Posterior vena cava (tissue), 2 donors: Measurements from ENCODE around the gene IL36B. TPM values are rescaled to one million over a fixed set of nuclear protein-coding genes. Genes with fewer than 3 reads are reported as not detected.
"Not testable (repeated sequence)": the region's sequence is repeated elsewhere in the genome, so short reads cannot be mapped to it uniquely, and the experiment has no call there.

Experiments
- DNase-seq: peaks from one replicate; pipeline ENCODE4 v3.0.0-alpha.2; 2020; ENCODE audit warnings: low spot score
- intact Hi-C, 2 donors: fragments of 100-400 bp; cut with DNase I; formaldehyde crosslinking; loops; one replicate each; pipeline versions ENCODE4 v1.14.1 to v1.14.2; 2022 to 2023
- long read RNA-seq, 2 donors: library from polyadenylated mRNA; unstranded; transcript quantifications; one replicate each; pipeline ENCODE4 v2.0.0, GENCODE V29; 2020 to 2021
- total RNA-seq, 2 donors: library from RNA; stranded (reverse); fragmentation: NEBNext Ultra II Directional; extraction: Animal tissue kit (Norgen Biotek cat#: 25700); gene quantifications; one replicate each; pipeline ENCODE4 v1.2.1, GENCODE V29; 2021
- donor health status: DM: yes; HTN: yes; CAD: no.
- donor health status: DM: yes; HTN: yes; CAD: no.

Gene IL36B
- total RNA-seq = not detected
- long read RNA-seq, donor 1 = 0 reads
- long read RNA-seq, donor 2 = 0 reads

- DNase-seq = no peak
- intact Hi-C loops = no loop called here
Observed at GRCh38 chr2:113052396-113052917, at the start of gene IL36B. TSS of gene IL36B (minus strand) at chr2:113052867.

- DNase-seq = no peak
- intact Hi-C loops = no loop called here
Observed at GRCh38 chr2:113102133-113102532, 49.5 kb upstream of the IL36B start.

- intact Hi-C loops = no loop called here
- DNase-seq = no peak
Observed at GRCh38 chr2:113098532-113098931, 45.9 kb upstream of the IL36B start.

- intact Hi-C loops = no loop called here
- DNase-seq = no peak
Observed at GRCh38 chr2:113098041-113098440, 45.4 kb upstream of the IL36B start.

GRCh38 chr2:113096842-113097618 is 44.4 kb upstream of the IL36B start:
- intact Hi-C loops, DNase-seq: not testable (repeated sequence)

GRCh38 chr2:113096306-113096705 is 43.6 kb upstream of the IL36B start:
- intact Hi-C loops, DNase-seq: not testable (repeated sequence)

GRCh38 chr2:113093613-113093977 is 40.9 kb upstream of the IL36B start:
- DNase-seq = no peak
- intact Hi-C loops = no loop called here

GRCh38 chr2:113092864-113093612 is 40.4 kb upstream of the IL36B start:
- intact Hi-C loops = no loop called here
- DNase-seq = no peak

- no peak for DNase-seq
- intact Hi-C loops = no loop called here
Observed at GRCh38 chr2:113091231-113091896, 38.7 kb upstream of the IL36B start.

- intact Hi-C loops = no loop called here
- no peak for DNase-seq
Observed at GRCh38 chr2:113089916-113090315, 37.2 kb upstream of the IL36B start.

GRCh38 chr2:113088213-113088992 is 35.7 kb upstream of the IL36B start:
- intact Hi-C loops = no loop called here
- DNase-seq = no peak

GRCh38 chr2:113085542-113085941 is 32.9 kb upstream of the IL36B start:
- DNase-seq = no peak
- intact Hi-C loops = no loop called here

- DNase-seq = no peak
Observed at GRCh38 chr2:113084249-113085000, 31.8 kb upstream of the IL36B start.

GRCh38 chr2:113083296-113083695 is 30.6 kb upstream of the IL36B start:
- no peak for DNase-seq
- intact Hi-C loops = no loop called here

More at GRCh38 chr2:113084249-113085000, 31.8 kb upstream of the IL36B start:
- intact Hi-C loops = no loop called here

GRCh38 chr2:113081488-113082210 is 29.0 kb upstream of the IL36B start:
- intact Hi-C loops = no loop called here
- no peak for DNase-seq

- peak; percentile 80 for DNase-seq
- intact Hi-C loops = no loop called here
Observed at GRCh38 chr2:113080134-113080533, 27.5 kb upstream of the IL36B start.

- no peak for DNase-seq
- intact Hi-C loops = no loop called here
Observed at GRCh38 chr2:113079131-113079530, 26.5 kb upstream of the IL36B start.

GRCh38 chr2:113078350-113078839 is 25.7 kb upstream of the IL36B start:
- DNase-seq = no peak
- intact Hi-C loops = no loop called here
